Endodermal cell (in vitro differentiated cells): ENCODE measurements around the gene ACKR2. TPM values are rescaled to one million over a fixed set of nuclear protein-coding genes. Genes with fewer than 3 reads are reported as not detected.

Experiments used
- DNase-seq: peaks from one replicate; pipeline ENCODE4 v3.0.0-alpha.2; 2017
- H3K27ac ChIP-seq: 2 replicates; pipeline ENCODE4 v1.5.1; 2013; ENCODE audit warnings: mild to moderate bottlenecking, low read depth, low read length, moderate library complexity
- H3K27me3 ChIP-seq: 2 replicates; pipeline ENCODE4 v1.6.1; 2013; ENCODE audit warnings: mild to moderate bottlenecking, low read length, moderate library complexity; ENCODE audit not compliant: insufficient read depth, control insufficient read depth, poor library complexity, severe bottlenecking
- H3K36me3 ChIP-seq: 2 replicates; pipeline ENCODE4 v1.7.0; 2013; ENCODE audit warnings: mild to moderate bottlenecking, low read length, moderate library complexity; ENCODE audit not compliant: control insufficient read depth, insufficient read depth
- H3K4me1 ChIP-seq: one replicate; pipeline ENCODE4 v1.7.0; 2013; ENCODE audit warnings: low read length; ENCODE audit not compliant: control insufficient read depth, insufficient read depth
- H3K4me3 ChIP-seq: 2 replicates; pipeline ENCODE4 v1.5.1; 2013; ENCODE audit warnings: mild to moderate bottlenecking, low read length, moderate library complexity
- H3K9ac ChIP-seq: 2 replicates; pipeline ENCODE4 v1.6.1; 2013; ENCODE audit warnings: mild to moderate bottlenecking, low read length, moderate library complexity; ENCODE audit not compliant: poor library complexity, severe bottlenecking; ENCODE audit errors: extremely low read depth
- H3K9me3 ChIP-seq: 2 replicates; pipeline ENCODE4 v1.6.1; 2013; ENCODE audit warnings: mild to moderate bottlenecking, low read length, moderate library complexity; ENCODE audit not compliant: control insufficient read depth
- H3K27ac Mint-ChIP-seq: 2 replicates; pipeline ENCODE4 v1.8.0; 2020; ENCODE audit warnings: mixed read lengths
- H3K27me3 Mint-ChIP-seq: 2 replicates; pipeline ENCODE4 v1.8.0; 2021; ENCODE audit warnings: mild to moderate bottlenecking, mixed read lengths; ENCODE audit not compliant: insufficient read depth
- H3K36me3 Mint-ChIP-seq: 2 replicates; pipeline ENCODE4 v1.8.0; 2020; ENCODE audit warnings: low read depth, mixed read lengths
- H3K4me1 Mint-ChIP-seq: 2 replicates; pipeline ENCODE4 v1.8.0; 2020; ENCODE audit warnings: mixed read lengths
- H3K4me3 Mint-ChIP-seq: 2 replicates; pipeline ENCODE4 v1.8.0; 2020; ENCODE audit warnings: mild to moderate bottlenecking, moderate library complexity, mixed read lengths
- H3K9me3 Mint-ChIP-seq: 2 replicates; pipeline ENCODE4 v1.8.0; 2020; ENCODE audit warnings: mild to moderate bottlenecking, mixed read lengths
- CTCF ChIP-seq: fragments of 200-600 bp; sonication (generic); conservative IDR thresholded peaks from 2 replicates; pipeline ENCODE4 v1.5.0; 2021; ENCODE audit warnings: antibody characterized with exemption, mild to moderate bottlenecking
- WGBS, 2 experiments: methylation state at CpG; one replicate each; pipeline versions ENCODE4 v1.1.5 to v1.1.7; 2013; ENCODE audit warnings: missing lambda C conversion rate in 2 of 2, mixed read lengths in 1 of 2; ENCODE audit not compliant: insufficient coverage in 1 of 2, insufficient read length in 1 of 2; 5-methylcytosine and 5-hydroxymethylcytosine counted together
- total RNA-seq, 2 donors: library from RNA; stranded (reverse); fragmentation: NEBNext Ultra II Directional in 1 of 2; extraction: Animal tissue kit (Norgen Biotek cat#: 25700) in 1 of 2; gene quantifications; 2 replicates in 1 of 2; 3 replicates in 1 of 2; pipeline ENCODE4 v1.2.1, GENCODE V29; 2021

The ACKR2 gene
- total RNA-seq, 2 donors from 2014 or later, result 1.1 TPM

GRCh38 chr3:42891042-42891441 is 81.8 kb downstream of the ACKR2 start:
- H3K27ac Mint-ChIP-seq, result peak overlapping the region; percentile 81
- no peak for TF ChIP-seq CTCF
- H3K27me3 Mint-ChIP-seq, result no peaks in the 10 kb centered on the region
- Histone ChIP-seq H3K9me3 (no peaks in the 10 kb centered on the region), H3K4me3 (peak overlapping the region; percentile 60), H3K4me1 (peaks cover 28% of the 10 kb centered on the region), H3K36me3 (no peaks in the 10 kb centered on the region), H3K9ac (peak overlapping the region; percentile 12), H3K27me3 (no peaks in the 10 kb centered on the region), H3K27ac (peak overlapping the region; percentile 72)
- peak; percentile 61 for DNase-seq
- peaks cover 59% of the 10 kb centered on the region for H3K4me1 Mint-ChIP-seq
- H3K36me3 Mint-ChIP-seq, result no peaks in the 10 kb centered on the region
- WGBS, 2 experiments, result 0 to 27% methylated on average over 1 to 2 of the region's 2 CpGs
- no peaks in the 10 kb centered on the region for H3K9me3 Mint-ChIP-seq
- H3K4me3 Mint-ChIP-seq, result no peak overlapping the region

GRCh38 chr3:42892169-42892568 is 82.9 kb downstream of the ACKR2 start:
- Histone ChIP-seq H3K9me3 (no peaks in the 10 kb centered on the region), H3K36me3 (no peaks in the 10 kb centered on the region), H3K4me1 (peaks cover 21% of the 10 kb centered on the region), H3K9ac (no peak overlapping the region), H3K4me3 (no peak overlapping the region), H3K27ac (no peak overlapping the region), H3K27me3 (no peaks in the 10 kb centered on the region)
- Mint-ChIP-seq H3K27me3 (no peaks in the 10 kb centered on the region), H3K4me1 (peaks cover 53% of the 10 kb centered on the region), H3K27ac (peak overlapping the region; percentile 81), H3K36me3 (no peaks in the 10 kb centered on the region), H3K9me3 (no peaks in the 10 kb centered on the region), H3K4me3 (no peak overlapping the region)
- WGBS, 2 experiments, result 91 to 100% methylated on average over 1 of the region's 1 CpG
- no peak for TF ChIP-seq CTCF
- DNase-seq, result no peak

- H3K4me1 ChIP-seq, result peaks cover 17% of the 10 kb centered on the region
- no peaks in the 10 kb centered on the region for H3K27me3 ChIP-seq
- H3K9me3 Mint-ChIP-seq, result no peaks in the 10 kb centered on the region
- DNase-seq, result no peak
- peaks cover 49% of the 10 kb centered on the region for H3K4me1 Mint-ChIP-seq
- no peak for TF ChIP-seq CTCF
- no peak overlapping the region for H3K27ac ChIP-seq
- no peaks in the 10 kb centered on the region for H3K36me3 Mint-ChIP-seq
- H3K9ac ChIP-seq, result no peak overlapping the region
- no peak overlapping the region for H3K4me3 Mint-ChIP-seq
- no peaks in the 10 kb centered on the region for H3K36me3 ChIP-seq
- WGBS, 2 experiments, result 80% methylated on average over 1 of the region's 1 CpG; no CpG with 5 or more reads in 1 of the 2 experiments
- H3K4me3 ChIP-seq, result no peak overlapping the region
- H3K9me3 ChIP-seq, result no peaks in the 10 kb centered on the region
- no peaks in the 10 kb centered on the region for H3K27me3 Mint-ChIP-seq
- no peak overlapping the region for H3K27ac Mint-ChIP-seq
These were observed 83.6 kb downstream of the ACKR2 start for GRCh38 chr3:42892807-42893206.
